GM18868 (cell line): ENCODE results near the gene ZBTB11.
"Not testable (repeated sequence)": the region's sequence is repeated elsewhere in the genome, so short reads cannot be mapped to it uniquely, and the experiment has no call there.

ENCODE experiments used
- ATAC-seq: cut with Tn5 transposase; IDR thresholded peaks from one replicate; pipeline ENCODE4 v1.9.1; 2021; ENCODE audit warnings: mild to moderate bottlenecking, moderate library complexity; ENCODE audit not compliant: unreplicated experiment

Gene ZBTB11

GRCh38 chr3:101676765-101677435 lies at the start of gene ZBTB11:
ZBTB11 (minus strand) TSS chr3:101677132; CDS start chr3:101676914, 218 bp downstream.
- ATAC-seq, result peak; percentile 75

GRCh38 chr3:101725890-101726275 lies 49.0 kb upstream of the ZBTB11 start:
- ATAC-seq, result no peak

GRCh38 chr3:101725194-101725889 lies 48.4 kb upstream of the ZBTB11 start:
- ATAC-seq, result peak; percentile 12

GRCh38 chr3:101724329-101725193 lies 47.6 kb upstream of the ZBTB11 start, which contains the start of gene CEP97:
CEP97 (plus strand) TSS chr3:101724614; CDS start chr3:101724677, 63 bp downstream.
- peak; percentile 87 for ATAC-seq

GRCh38 chr3:101722394-101723173 lies 45.7 kb upstream of the ZBTB11 start:
- peak; percentile 57 for ATAC-seq

- ATAC-seq, result no peak
These were observed 44.2 kb upstream of the ZBTB11 start for GRCh38 chr3:101720851-101721840.

- ATAC-seq, result no peak
These were observed 42.8 kb upstream of the ZBTB11 start for GRCh38 chr3:101719604-101720185.

- ATAC-seq, result no peak
These were observed 41.5 kb upstream of the ZBTB11 start for GRCh38 chr3:101718455-101718854.

GRCh38 chr3:101709126-101709525 lies 32.2 kb upstream of the ZBTB11 start:
- ATAC-seq, result no peak

- not testable (repeated sequence) for ATAC-seq
These were observed 27.7 kb upstream of the ZBTB11 start for GRCh38 chr3:101704639-101705038.

- no peak for ATAC-seq
These were observed 26.2 kb upstream of the ZBTB11 start for GRCh38 chr3:101703169-101703568.

GRCh38 chr3:101702726-101703125 lies 25.8 kb upstream of the ZBTB11 start:
- ATAC-seq, result no peak

- no peak for ATAC-seq
These were observed 25.0 kb upstream of the ZBTB11 start for GRCh38 chr3:101701696-101702634.

GRCh38 chr3:101695779-101696372 lies 18.9 kb upstream of the ZBTB11 start:
- ATAC-seq, result no peak

- ATAC-seq, result not testable (repeated sequence)
These were observed 17.9 kb upstream of the ZBTB11 start for GRCh38 chr3:101694836-101695235.

- peak; percentile 98 for ATAC-seq
These were observed 16.6 kb upstream of the ZBTB11 start for GRCh38 chr3:101693540-101693939.
